COLO668 (cell line): Measurements from ENCODE around the gene DNAJB1.
"Not testable (repeated sequence)": the region's sequence is repeated elsewhere in the genome, so short reads cannot be mapped to it uniquely, and the experiment has no call there.

Experiments used
- DNase-seq: peaks from one replicate; lab custom pipeline; 2025; ENCODE audit not compliant: unreplicated experiment; lab: John Stamatoyannopoulos, UW

The DNAJB1 gene

DNA sequence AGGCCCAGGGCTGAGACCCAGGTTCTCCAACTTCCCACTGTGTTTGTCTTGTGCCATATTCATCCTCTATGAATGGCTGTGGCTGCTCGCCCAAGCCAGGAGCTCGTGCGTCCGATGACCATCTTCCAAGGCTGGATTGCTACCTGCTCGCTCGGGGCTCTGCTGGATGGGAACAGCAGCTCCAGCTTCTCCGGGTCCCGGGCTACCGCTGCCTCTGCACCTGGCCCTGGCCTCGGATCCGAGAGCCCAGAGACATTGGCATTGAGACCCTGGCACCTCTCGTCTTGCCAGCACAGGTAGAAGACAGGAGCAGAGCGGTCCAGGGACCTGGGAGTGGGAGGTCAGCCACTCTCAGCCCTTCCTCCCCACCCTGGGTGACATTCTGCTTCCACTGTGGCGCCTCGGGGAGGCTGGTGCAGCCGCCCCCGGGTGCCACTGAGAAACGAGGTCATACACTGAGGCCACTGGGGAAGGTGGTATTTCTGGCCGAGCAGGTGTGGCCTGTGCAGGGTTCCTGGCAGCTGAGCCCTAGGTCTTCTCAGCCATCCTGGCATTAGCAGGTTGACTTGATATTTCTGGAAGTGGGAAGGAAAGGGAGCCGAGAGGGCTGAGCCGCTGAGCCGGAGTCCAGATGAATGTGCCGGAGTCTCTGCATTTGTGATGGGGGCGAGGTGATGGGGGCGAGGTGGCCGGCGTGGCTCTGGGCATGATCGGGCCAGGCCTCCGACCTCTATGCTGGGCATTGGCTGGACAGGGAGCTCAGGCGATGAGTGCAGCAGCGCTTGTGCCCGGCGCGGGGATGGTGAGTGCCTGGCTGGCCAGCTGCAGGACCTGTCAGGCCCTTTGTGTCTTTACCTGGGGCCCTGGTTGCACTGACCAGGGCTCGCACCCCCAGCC is 35.1 kb upstream of the DNAJB1 start:
- DNase-seq = no peak

DNA sequence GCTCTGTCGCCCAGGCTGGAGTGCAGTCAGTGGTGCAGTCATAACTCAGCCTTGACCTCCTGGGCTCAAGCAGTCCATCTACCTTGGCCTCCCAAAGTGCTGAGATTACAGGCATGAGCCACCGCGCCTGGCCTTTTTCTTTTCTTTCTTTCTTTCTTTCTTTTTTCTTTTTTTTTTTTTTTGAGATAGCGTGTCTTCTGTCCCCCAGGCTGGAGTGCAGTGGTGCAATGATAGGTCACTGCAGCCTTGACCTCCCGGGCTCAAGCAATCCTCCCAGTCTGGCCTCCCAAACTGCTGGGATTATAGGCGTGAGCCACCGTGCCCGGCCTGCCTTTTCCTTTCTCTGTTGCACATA is 33.8 kb upstream of the DNAJB1 start:
- DNase-seq = not testable (repeated sequence)

DNA sequence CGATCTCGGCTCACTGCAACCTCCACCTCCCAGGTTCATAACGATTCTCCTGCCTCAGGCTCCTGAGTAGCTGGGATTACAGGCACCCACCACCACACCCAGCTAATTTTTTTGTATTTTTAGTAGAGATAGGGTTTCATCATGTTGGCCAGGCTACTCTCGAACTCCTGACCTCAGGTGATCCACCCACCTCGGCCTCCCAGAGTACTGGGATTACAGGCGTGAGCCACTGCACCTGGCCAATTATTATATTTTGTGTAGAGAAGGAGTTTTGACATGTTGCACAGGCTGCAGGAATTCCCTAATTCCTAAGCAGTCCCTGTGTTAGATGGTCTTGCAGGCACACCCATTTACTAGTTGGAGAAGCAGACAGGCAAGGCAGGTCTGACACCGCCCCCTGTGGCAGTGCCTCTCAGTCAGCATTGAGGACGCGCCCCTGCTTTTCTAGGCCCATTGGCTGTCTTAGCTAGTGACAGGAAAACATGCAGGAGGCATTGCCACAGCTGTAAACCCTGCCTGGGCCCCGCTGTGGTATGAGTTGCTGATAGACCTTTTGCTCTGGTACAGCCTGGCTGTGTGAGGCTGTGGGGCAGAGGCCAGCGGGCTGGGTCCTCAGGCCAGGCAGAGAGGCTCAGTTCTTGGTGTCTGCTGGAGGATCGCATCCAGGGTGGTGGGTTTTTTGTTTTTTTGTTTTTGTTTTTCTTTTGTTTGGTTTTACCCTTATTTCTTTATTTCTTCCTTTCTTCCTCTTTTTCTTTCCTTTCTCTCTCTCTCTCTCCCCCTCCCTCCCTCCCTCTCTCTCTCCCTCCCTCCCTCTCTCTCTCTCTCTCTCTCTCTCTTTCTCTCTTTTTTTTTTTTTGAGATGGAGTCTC is 33.2 kb upstream of the DNAJB1 start:
- DNase-seq = not testable (repeated sequence)

DNA sequence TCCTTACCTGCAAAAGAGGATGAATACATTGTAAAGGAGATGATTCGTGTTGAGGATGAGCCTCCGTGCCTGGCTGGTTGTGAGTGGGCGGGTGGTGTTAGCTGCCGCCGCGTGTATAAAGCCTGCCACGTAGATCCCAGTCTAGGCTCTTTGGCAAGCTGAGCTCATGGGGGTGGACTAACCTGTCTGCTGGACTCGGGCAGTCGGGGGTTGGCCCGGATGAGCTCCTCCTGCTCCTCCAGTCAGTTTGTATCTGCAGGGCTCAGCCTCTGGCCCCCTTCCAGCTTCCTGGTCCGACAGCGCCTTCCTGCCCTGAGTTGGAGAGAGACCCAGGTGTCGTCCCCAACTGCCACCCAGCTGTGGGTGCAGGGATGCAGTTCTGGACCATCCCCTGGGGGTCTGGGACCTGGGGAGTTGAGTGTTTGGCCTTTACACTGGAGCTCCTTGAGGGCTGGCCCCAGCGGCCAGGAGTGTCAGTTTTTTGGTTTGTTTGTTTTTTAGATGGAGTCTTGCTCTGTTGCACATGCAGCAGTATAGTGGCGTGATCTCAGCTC is 32.1 kb upstream of the DNAJB1 start:
- no peak for DNase-seq

DNA sequence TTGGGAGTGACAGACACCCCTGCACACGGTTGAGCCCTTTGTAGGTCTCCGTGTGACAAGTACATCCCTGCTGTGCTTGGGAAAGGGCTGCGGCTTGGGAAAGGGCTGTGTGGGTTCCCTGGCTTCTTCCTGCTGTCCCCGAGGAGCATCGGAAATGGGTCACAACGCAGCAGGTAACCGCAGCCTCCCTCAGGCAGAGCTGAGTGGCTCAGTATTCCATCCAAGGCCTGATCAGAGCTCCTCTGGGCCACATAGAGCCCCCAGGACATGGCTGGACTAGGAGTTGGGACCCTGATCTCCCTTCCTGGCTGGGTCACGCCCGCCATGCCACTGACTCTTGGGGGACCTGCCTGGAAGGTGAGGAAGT is 27.5 kb upstream of the DNAJB1 start:
- DNase-seq = no peak

DNA sequence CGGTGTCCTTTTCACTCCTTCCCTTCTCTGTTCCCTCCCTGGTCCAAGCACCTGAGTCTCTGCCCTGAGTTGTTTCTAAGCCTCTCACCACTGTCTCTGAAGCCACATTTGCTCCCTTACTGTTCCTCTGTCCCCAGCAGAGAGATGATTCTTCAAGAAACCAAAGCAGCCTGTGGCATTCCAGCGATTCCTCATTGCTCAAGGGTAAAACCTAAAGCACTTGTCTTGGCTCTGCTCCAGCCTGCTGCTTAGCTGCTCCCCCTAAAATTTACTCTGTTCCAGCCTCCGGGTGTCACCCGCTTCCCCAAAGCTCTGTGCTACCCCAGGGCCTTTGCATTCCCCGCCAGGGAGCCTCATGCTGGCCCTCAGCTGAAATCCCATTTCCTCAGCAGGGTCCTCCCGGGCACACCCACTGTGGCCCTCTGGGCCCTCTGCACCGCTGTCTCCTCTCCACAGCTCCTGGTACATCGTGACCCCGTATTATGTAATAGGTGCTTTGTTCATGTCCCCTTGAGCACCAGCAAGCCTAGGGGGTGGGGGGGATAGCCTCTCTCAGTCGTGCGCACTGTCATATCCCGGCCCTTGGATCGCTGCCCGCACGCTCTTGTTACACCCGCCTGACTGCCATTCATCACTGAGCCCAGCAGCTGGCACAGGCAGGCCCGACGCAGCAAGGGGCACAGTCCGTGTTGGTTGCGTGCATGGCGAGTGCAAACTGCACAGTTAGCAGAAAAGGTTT is 26.9 kb upstream of the DNAJB1 start:
- peak; percentile 76 for DNase-seq

DNA sequence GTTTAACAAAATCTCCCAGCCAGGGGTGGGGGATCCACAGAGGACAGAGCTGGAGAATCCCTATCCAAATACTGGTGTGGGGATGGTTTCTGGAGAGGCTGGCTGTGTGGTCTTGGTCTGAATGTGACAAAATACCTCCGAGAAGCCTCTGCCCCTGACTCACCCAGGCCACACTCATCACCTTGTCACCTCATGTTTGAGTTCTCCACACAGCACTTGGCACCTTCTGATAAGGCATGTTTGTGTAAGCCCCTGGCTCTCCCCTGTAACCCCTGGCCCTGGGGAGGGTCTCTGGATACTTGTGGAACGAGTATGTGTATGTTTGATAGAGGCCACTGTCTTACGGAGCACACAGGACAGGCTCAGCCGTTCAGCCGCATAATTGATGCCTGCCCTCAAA is 25.9 kb upstream of the DNAJB1 start:
- no peak for DNase-seq

DNA sequence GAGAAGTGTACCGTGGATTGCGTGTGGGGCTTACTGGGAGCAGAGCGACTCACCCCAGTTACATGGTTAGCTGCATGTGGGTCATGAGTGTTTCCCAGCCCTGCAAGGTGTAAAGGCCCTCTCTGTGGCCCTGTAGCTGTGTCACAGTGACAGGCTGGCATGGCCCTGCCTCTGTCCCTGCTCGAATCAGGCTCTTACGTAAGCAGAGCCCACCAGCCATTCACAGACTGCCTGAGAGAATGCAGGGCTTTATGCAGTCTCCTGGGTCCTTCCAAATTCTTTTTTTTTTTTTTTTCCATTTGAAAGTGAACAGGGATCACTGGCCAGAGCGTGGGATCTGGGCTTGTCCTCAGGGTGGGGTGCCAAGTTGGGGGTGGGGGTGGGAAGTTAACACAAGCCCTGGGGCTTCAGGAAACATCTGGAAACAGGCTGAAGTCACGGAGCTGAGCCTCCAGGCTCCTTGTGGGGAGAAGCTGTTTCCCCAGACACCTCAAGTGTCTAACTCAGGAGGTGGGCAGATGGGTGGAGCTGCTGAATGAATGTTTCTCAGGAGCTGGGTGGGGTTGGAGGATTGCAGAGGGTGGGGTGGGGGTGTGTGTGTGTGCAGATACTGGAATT is 24.6 kb upstream of the DNAJB1 start:
- no peak for DNase-seq

DNA sequence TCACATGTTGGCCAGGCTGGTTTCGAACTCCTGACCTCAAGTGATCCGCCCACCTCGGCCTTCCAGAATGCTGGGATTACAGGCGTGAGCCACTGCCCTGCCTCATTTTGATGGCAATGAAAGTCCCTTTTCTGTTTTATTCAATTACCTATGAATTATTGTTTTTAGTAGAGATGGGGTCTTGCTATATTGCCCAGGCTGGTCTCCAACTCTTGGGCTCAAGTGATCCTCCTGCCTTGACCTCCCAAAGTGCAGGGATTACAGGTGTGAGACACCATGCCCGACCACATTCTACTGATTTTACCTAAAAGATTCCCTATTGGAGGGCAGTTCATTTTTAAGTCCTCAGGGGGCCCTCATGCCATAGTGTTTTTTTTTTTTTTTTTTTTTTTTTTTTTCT is 23.8 kb upstream of the DNAJB1 start:
- DNase-seq = not testable (repeated sequence)

DNA sequence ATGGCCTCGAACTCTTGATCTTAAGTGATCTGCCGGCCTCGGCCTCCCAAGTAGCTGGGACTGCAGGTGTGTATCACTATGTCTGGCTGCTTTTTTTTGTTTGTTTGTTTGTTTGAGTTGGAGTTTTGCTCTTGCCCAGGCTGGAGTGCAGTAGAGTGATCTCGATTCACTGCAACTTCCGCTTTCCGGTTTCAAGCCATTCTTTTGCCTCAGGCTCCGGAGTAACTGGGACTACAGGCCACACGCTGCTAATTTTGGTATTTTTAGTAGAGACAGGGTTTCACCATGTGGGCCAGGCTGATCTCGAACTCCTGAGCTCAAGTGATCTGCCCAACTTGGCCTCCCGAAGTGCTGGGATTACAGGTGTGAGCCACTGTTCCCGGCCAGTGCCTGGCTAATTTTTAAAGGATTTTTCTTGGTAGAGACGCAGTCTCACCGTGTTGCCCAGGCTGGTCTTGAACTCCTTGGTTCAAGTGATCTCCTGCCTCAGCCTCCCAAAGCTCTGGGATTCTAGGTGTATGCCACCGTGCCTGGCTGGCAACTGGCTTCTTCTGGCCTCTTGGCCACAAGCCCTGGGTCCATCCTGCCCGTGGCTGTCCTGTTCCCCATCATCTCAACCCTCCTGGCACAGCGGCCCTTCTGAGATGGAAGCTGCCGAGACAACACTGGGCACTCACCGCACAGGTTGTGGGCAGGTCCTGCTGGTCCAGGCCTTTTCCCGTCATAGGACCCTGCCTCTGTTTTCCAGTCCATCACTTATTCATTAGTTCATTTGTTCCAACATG is 22.7 kb upstream of the DNAJB1 start:
- no peak for DNase-seq

DNA sequence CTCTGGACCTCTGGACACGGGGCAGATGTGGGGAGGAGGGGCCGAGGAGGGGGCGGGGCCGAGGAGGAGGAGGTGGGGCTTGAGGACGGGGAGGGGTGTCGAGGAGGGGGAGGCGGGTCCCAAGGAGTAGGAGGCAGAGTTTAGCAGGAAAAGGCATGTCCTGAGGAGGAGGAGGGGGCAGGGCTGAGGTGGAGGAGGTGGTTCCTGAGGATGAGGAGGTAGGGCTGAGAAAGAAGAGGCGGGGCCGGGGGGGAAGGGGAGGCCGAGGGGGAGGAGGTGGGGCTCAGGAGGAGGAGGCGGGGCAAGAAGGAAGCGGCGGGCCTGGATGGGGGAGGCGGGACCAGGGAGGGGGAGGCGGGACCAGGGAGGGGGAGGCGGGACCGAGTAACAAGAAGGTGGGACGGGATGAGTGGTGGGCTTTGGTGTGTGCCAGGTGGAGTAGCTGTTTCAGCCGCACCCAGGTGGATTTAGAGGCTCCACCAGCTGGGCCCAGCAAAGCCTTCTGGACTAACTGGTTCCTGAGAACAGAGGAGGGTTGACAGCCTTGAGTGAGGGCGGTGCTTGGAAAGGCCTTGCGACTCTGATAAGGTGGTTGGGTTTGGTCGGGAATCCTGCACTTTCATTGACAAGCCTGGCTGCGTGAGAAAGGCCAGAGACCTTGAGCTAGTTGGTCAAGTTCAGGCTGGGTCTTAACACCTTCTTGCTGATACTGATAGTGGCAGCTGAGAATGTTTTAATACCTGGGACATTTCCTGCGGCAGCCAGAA is 18.9 kb upstream of the DNAJB1 start:
- DNase-seq = no peak

DNA sequence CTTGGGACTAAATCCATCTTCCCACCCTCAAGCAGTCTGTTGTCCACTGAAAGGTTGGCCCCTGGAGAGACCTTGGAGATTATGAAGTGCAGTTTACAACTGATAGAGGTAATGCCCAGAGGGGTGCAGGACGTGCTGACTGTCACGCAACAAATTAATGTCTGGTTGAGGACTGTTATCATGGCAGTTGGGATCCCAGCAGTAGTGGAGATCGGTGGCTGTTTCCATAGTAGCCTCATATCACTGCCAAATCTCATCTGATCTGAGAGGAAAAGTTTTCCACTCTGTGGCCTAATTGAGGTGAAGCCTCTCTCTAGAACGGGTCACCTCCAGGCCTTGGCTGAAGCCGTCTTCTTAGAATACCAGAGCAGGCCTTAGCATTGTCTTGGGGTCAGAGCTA is 15.3 kb upstream of the DNAJB1 start:
- DNase-seq = no peak

DNA sequence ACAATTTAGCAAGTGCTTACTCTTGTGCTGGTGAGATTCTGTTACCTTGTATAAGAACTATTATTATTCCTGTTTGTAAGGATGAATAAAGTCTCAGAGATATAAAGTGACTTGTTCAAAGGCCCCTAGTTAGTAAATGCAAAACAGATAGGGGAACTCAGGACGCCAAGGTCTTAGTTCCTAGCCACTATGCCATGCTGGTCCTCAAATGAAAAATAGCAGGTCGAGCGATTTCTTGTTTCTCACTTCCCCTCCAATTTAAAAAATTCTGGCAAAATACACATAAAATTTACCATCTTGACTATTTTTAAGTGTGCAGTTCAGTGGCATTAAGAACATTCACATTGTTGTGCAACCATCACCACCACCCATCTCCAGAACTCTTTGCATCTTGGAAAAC is 12.3 kb upstream of the DNAJB1 start:
- DNase-seq = no peak

DNA sequence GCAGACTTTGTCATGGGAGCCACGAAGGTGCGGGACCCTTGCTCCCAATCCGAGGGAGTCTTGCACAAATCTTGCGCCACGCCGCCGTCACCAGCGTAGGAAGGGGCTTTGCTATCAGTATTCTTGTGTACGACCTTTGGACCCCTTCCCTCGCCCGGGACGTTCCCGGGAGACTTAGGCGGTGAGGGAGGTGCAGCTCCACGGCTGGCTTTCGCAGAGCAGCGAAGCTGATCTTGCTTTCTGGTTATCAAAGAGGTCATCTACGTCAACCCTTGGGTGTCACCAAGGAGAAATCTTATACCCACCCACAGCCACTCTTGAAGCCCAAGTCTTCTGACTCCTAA is 11.8 kb upstream of the DNAJB1 start:
- peak; percentile 37 for DNase-seq

DNA sequence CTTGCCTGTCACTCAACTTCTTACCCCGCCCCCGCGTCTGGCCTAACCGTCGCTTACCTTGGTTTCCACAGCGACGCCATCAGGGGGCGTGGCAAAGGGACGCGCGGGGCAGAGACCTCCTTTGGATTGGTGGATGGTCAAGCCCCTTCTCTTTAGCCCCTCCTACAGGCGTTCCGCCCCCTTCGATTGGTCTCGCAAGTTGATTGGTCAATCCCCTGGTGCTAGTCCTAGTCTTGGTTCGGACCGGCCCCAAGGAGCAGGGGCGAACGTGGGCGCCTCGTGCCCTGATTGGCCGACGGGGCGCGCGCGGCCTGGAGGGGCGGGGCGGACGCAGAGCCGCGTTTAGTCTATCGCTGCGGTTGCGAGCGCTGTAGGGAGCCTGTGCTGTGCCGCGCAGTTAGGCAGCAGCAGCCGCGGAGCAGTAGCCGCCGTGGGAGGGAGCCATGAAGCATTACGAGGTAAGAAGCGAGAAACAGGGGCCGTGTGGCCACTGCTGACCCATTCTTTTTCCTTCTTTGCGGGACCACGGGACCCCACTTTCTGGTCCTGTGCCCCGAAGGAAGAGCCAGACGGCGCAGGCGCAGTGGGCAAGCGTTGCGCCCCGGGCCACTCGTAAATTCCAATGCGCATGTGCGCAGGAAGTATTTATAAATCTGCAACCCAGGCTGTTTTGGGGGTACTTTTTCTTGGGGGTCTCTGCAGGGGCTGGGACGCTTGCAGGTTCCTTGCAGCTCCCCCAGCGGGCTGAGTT is 11.2 kb upstream of the DNAJB1 start, which contains the start of gene TECR:
Gene TECR (plus strand): TSS at position 341 of the 751 bp plus-strand sequence. CDS start 103 bp downstream, at position 444.
- DNase-seq = peak; percentile 99

DNA sequence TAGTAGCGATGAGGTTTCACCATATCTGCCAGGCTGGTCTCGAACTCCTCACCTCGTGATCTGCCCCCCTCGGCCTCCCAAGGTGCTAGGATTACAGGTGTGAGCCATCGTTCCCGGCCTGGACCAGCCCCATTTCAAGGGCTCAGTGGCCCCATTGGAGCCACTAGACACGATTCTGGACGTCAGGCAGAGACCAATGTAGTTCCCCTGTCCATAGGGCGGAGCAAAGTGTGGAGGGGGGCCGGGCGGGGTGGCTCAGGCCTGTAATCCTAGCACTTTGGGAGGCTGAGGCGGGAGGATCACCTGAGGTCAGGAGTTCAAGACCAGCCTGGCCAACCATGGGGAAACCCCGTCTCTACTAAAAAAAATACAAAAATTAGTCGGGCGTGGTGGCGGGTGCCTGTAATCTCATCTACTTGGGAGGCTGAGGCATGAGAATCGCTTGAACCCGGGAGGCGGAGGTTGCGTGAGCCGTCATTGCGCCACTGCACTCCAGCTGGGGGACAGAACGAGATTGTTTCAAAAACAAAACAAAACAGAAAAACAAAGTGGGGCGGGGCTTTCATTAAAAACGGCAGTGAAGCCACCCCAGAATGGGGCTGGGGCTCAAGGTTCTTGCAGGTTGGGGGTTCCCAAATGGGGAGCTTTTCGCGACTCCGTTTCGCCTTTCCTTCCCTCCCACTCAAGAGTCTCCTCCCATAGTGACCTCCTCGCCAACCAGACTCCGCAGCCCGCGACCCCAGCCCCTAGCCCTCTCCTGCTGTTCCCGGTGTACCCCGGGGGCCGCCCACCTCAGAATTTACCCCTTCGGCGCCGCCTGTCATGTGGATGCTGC is 10.4 kb upstream of the DNAJB1 start:
- no peak for DNase-seq

DNA sequence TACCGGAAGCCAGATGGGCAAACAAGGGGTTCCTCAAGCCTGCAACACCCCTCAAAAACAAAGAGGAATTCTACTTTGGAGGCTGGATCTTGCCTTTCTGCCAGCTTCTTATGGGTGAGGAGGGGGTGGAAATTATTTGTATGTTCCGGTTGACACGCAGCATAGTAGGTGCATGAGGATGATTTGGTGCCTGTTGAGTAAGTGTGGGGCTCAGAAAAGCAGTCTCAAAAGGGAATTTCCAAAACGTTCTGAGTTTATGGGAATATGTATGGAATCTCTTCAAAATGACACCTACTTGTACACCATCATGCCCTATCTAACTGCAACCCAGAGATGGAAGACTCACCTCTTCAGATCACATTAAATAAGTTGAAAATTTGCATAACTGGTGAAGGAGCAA is 8.2 kb upstream of the DNAJB1 start:
- DNase-seq = no peak

DNA sequence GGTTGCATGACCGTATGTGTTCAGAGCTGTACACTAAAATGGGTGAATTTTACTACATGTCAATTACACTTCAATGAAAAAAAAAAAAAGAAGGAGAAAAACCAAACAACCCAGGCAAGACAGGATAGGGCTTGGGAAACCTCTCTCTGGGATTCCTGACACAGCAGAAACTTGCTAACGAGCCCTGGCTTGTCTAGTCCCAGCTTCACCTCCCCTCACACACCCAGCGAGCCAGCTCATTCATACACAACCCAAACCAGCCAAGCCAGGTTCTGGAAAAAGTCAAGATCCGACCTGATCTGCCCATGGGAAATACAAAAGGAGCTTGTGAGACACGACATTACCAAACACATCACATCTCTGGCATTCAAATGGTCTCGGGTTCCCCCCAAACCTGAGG is 7.5 kb upstream of the DNAJB1 start:
- no peak for DNase-seq
